HCT116 (cell line): ENCODE results near the gene CDH24. TPM values are rescaled to one million over a fixed set of nuclear protein-coding genes. Genes with fewer than 3 reads are reported as not detected.

Experiments used
- ATAC-seq: fragments of 200-7000 bp; cut with Tn5 transposase; 2 replicates; pipeline ENCODE4 v1.9.1; 2020; ENCODE audit warnings: mild to moderate bottlenecking, moderate library complexity
- BruUV-seq: library from RNA; stranded (reverse); fragments of 400-500 nt; replicated peaks from 2 replicates; lab custom pipeline; 2021; lab: Mats Ljungman, UMichigan
- CTCF ChIA-PET: fragments of 300-600 bp; sonication (Branson Sonifier 250); formaldehyde crosslinking; loops from one replicate; lab custom pipeline; 2021; ENCODE audit warnings: antibody characterized with exemption; lab: Charles Lee
- POLR2A ChIA-PET: fragments of 300-600, 350-600 bp; sonication (Branson Sonifier 250); formaldehyde crosslinking; loops from one replicate; lab custom pipeline; 2021; ENCODE audit warnings: antibody characterized with exemption; lab: Charles Lee
- RAD21 ChIA-PET, 2 experiments: fragments of 300-600 bp; sonication (Branson Sonifier 250); formaldehyde crosslinking; loops; one replicate each; lab custom pipeline; 2023; ENCODE audit warnings: low total read pairs in 2 of 2; ENCODE audit not compliant: uncharacterized antibody in 2 of 2, unreplicated experiment in 2 of 2, low non-redundant PET in 1 of 2; lab: Charles Lee
- DNase-seq: peaks from one replicate; pipeline ENCODE4 v3.0.0-alpha.2; 2010; ENCODE audit warnings: low read depth, low spot score
- H2AFZ ChIP-seq: fragments of 200-600 bp; shearing (Covaris generic), sonication (generic); 2 replicates; pipeline ENCODE4 v1.6.1; 2017; ENCODE audit warnings: low read depth, mixed run types, mixed read lengths, antibody characterized with exemption, low read length; ENCODE audit not compliant: poor library complexity, severe bottlenecking
- H3K27ac ChIP-seq: 2 replicates; pipeline ENCODE4 v1.5.1; 2012; ENCODE audit warnings: low read depth, low read length
- H3K27me3 ChIP-seq: fragments of 200-600 bp; sonication (generic); 2 replicates; pipeline ENCODE4 v1.6.1; 2016; ENCODE audit warnings: mixed run types, low read length, mixed read lengths; ENCODE audit not compliant: insufficient read depth
- H3K36me3 ChIP-seq, 2 experiments: fragments of 200-500 bp in 1 of 2; fragments of 200-600 bp in 1 of 2; sonication (Bioruptor generic) in 1 of 2; sonication (generic) in 1 of 2; 2 replicates each; pipeline versions ENCODE4 v1.5.1 to v1.6.1; 2014 to 2016; ENCODE audit warnings: low read length in 2 of 2, inconsistent platforms in 1 of 2, mixed read lengths in 1 of 2, mixed run types in 1 of 2; ENCODE audit not compliant: insufficient read depth in 2 of 2, control insufficient read depth in 1 of 2
- H3K4me1 ChIP-seq, 2 experiments: fragments of 200-600 bp in 1 of 2; sonication (generic) in 1 of 2; 2 replicates each; pipeline versions ENCODE4 v1.5.1 to v1.6.1; 2012 to 2017; ENCODE audit warnings: low read length in 2 of 2, inconsistent platforms in 1 of 2, mild to moderate bottlenecking in 1 of 2, mixed read lengths in 1 of 2, mixed run types in 1 of 2, moderate library complexity in 1 of 2; ENCODE audit not compliant: insufficient read depth in 2 of 2, control insufficient read depth in 1 of 2
- H3K4me2 ChIP-seq: fragments of 200-600 bp; sonication (generic); 2 replicates; pipeline ENCODE4 v1.6.1; 2017; ENCODE audit warnings: mixed run types, low read length, mixed read lengths
- H3K4me3 ChIP-seq, 2 experiments: fragments of 200-600 bp in 1 of 2; sonication (generic) in 1 of 2; replicated peaks in 1 of 2; 2 replicates each; pipeline ENCODE4 v1.5.1; 2011 to 2016; ENCODE audit warnings: low read length in 2 of 2, control low read depth in 1 of 2, low read depth in 1 of 2, mild to moderate bottlenecking in 1 of 2, mixed read lengths in 1 of 2, mixed run types in 1 of 2
- H3K79me2 ChIP-seq: fragments of 200-600 bp; sonication (generic); 2 replicates; pipeline ENCODE4 v1.6.1; 2017; ENCODE audit warnings: mild to moderate bottlenecking, mixed run types, low read length, moderate library complexity, mixed read lengths; ENCODE audit not compliant: insufficient read depth
- H3K9ac ChIP-seq: fragments of 200-600 bp; sonication (generic); 2 replicates; pipeline ENCODE4 v1.6.1; 2016; ENCODE audit warnings: low read length, mixed read lengths
- H3K9me2 ChIP-seq: fragments of 200-600 bp; sonication (generic), shearing (Covaris generic); 2 replicates; pipeline ENCODE4 v1.6.1; 2017; ENCODE audit warnings: mixed run types, mild to moderate bottlenecking, moderate library complexity; ENCODE audit not compliant: insufficient read depth
- H3K9me3 ChIP-seq, 2 experiments: fragments of 200-500 bp in 1 of 2; fragments of 200-600 bp in 1 of 2; sonication (Bioruptor generic) in 1 of 2; sonication (generic) in 1 of 2; 2 replicates each; pipeline ENCODE4 v1.6.1; 2014 to 2017; ENCODE audit warnings: low read length in 2 of 2, mixed read lengths in 2 of 2, inconsistent platforms in 1 of 2, low read depth in 1 of 2, mild to moderate bottlenecking in 1 of 2, mixed run types in 1 of 2, moderate library complexity in 1 of 2; ENCODE audit not compliant: control insufficient read depth in 1 of 2, insufficient read depth in 1 of 2
- H4K20me1 ChIP-seq: fragments of 200-600 bp; sonication (generic), shearing (Covaris generic); 2 replicates; pipeline ENCODE4 v1.6.1; 2017; ENCODE audit warnings: mixed run types, mild to moderate bottlenecking, moderate library complexity; ENCODE audit not compliant: insufficient read depth
- CBX3 ChIP-seq: IDR thresholded peaks from 2 replicates; pipeline ENCODE4 v1.6.1; 2012; ENCODE audit warnings: low read depth
- CEBPB ChIP-seq: IDR thresholded peaks from 2 replicates; pipeline ENCODE4 v1.6.1; 2012; ENCODE audit warnings: low read depth
- CTCF ChIP-seq, 3 experiments: fragments of 200-600 bp in 1 of 3; sonication (generic) in 1 of 3; IDR thresholded peaks in 2 of 3; conservative IDR thresholded peaks in 1 of 3; 2 replicates each; pipeline ENCODE4 v1.5.1; 2012 to 2017; ENCODE audit warnings: low read depth in 2 of 3, low read length in 2 of 3, antibody characterized with exemption in 1 of 3, borderline replicate concordance in 1 of 3, control low read depth in 1 of 3, mild to moderate bottlenecking in 1 of 3, mixed read lengths in 1 of 3, mixed run types in 1 of 3, moderate library complexity in 1 of 3; ENCODE audit not compliant: insufficient read depth in 1 of 3
- EGR1 ChIP-seq: IDR thresholded peaks from 2 replicates; pipeline ENCODE4 v1.6.1; 2012; ENCODE audit warnings: low read depth
- EZH2 ChIP-seq: fragments of 200-600 bp; sonication (generic); IDR thresholded peaks from 2 replicates; pipeline ENCODE4 v1.6.1; 2017; ENCODE audit warnings: antibody characterized with exemption, mixed run types
- REST ChIP-seq: IDR thresholded peaks from 2 replicates; pipeline ENCODE4 v1.6.1; 2012; ENCODE audit warnings: low read depth
- SIN3A ChIP-seq: IDR thresholded peaks from 2 replicates; pipeline ENCODE4 v1.6.1; 2012; ENCODE audit warnings: low read depth
- TCF7L2 ChIP-seq: IDR thresholded peaks from 2 replicates; pipeline ENCODE4 v1.7.0; 2011; ENCODE audit warnings: borderline replicate concordance, inconsistent platforms; ENCODE audit not compliant: insufficient read depth, insufficient read length; ENCODE audit errors: extremely low read depth
- intact Hi-C: fragments of 100-400 bp; cut with micrococcal nuclease; formaldehyde crosslinking; loops from 2 replicates; pipeline ENCODE4 v1.10.0; 2022
- total RNA-seq: library from RNA; stranded (reverse); gene quantifications from one replicate; pipeline ENCODE4 v1.2.1, GENCODE V29; 2021; ENCODE audit not compliant: unreplicated experiment
- TF ChIP-seq, protein P1 (sequence below): IDR thresholded peaks from 2 replicates; pipeline ENCODE4 v1.6.1; 2012

Gene CDH24
- total RNA-seq, 1 experiment from 2014 or later: 19.3 TPM

DNA sequence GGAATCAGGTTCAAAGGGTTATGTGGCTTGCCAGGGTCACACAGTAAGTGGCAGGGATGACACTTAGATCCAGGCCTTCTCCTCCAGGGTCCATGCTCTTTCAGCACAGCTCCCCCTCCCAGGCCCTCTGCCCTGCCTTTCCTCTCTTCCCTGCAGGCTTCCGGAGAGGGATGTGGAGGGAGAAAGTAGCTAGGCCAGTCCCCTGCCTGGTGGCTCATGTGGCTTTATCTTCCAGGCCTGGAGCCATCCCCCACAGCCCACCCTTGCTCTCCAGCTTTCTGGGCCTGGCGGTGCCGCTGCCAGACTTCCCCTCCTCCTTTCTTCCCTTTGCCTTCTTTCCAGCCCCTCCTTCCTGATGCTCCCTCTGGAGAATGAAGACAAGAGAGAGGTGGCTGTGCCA, 13.6 kb downstream of the CDH24 start:
- H4K20me1 ChIP-seq: no peaks in the 10 kb centered on the region
- ChIA-PET CTCF (no interaction called here), RAD21 (no interaction called here), POLR2A (no interaction called here)
- no peak for ATAC-seq
- no TSS peak for BruUV-seq
- H3K9me2 ChIP-seq: no peaks in the 10 kb centered on the region
- intact Hi-C loops: no loop called here
- no peak overlapping the region for H3K4me3 ChIP-seq
- no peak overlapping the region for H3K9ac ChIP-seq
- TF ChIP-seq CTCF (IDR thresholded peaks at IDR 0.05 in 2 of 3, conservative IDR thresholded peaks at IDR 0.05 in 1 of 3; ENCODE audit: borderline replicate concordance in 1 of 3, insufficient read depth in 1 of 3, low read depth in 2 of 3, low read length in 2 of 3) (no peak), CEBPB (no peak), EGR1 (no peak), TCF7L2 (no peak), CBX3 (no peak), SIN3A (no peak), EZH2 (no peak), REST (no peak)
- TF ChIP-seq, protein P1, sequence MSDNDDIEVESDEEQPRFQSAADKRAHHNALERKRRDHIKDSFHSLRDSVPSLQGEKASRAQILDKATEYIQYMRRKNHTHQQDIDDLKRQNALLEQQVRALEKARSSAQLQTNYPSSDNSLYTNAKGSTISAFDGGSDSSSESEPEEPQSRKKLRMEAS: no peak
- TF ChIP-seq, all 23 proteins: peak for 0
- no peaks in the 10 kb centered on the region for H3K79me2 ChIP-seq
- no peaks in the 10 kb centered on the region for H3K27me3 ChIP-seq
- H3K27ac ChIP-seq: no peak overlapping the region
- H3K9me3 ChIP-seq: no peaks in the 10 kb centered on the region
- H2AFZ ChIP-seq: no peak overlapping the region
- H3K36me3 ChIP-seq: no peaks in the 10 kb centered on the region
- H3K4me2 ChIP-seq: no peak overlapping the region
- DNase-seq: no peak
- H3K4me1 ChIP-seq: peaks cover 0 to 5% of the 10 kb centered on the region in 2 experiments; a peak in 1 of 4 replicates
